ENCODE data around the gene C16orf95. TPM values are rescaled to one million over a fixed set of nuclear protein-coding genes. Genes with fewer than 3 reads are reported as not detected.
"Not testable (repeated sequence)": the region's sequence is repeated elsewhere in the genome, so short reads cannot be mapped to it uniquely, and the experiment has no call there.

The C16orf95 gene
- total RNA-seq, 1 donor from 2014 or later = 2.2 TPM

DNA sequence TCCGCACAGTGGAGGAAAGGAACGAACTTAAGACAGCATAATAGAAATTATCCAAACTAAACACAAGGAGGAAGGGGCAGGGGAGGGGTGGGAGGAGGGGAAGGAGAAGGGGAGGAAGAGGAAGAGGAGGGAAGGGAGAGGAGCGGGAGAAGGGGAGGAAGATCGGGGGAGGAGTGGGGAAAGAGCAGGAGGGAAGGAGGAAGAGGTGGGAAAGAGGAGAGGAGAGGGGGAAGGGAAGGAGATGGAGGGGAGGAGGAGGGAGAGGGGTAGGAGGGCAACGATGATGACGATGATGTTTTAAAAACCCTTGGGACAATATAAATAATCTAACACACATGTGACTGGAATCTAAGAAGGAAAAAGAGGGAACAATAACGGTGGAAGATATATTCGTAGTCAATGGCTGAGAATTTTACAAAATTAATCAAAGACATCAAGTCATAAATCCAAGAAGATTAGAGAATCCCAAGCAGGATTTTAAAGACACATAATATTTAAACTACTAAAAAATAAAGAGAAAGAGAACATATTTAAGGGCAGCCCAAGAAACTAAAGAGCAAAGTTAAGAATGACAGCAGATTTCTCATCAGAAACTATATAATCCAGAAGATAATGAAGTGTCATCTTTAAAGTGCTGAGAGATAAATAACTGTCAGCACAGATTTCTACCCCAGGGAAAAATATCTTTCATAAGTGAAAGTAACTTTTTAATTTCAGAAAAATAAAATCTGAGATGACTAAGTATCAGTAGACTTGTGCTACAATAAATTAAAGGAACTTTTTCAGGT lies 30.2 kb downstream of the C16orf95 start:
- no peak for DNase-seq (ENCODE audit: low spot score)

DNA sequence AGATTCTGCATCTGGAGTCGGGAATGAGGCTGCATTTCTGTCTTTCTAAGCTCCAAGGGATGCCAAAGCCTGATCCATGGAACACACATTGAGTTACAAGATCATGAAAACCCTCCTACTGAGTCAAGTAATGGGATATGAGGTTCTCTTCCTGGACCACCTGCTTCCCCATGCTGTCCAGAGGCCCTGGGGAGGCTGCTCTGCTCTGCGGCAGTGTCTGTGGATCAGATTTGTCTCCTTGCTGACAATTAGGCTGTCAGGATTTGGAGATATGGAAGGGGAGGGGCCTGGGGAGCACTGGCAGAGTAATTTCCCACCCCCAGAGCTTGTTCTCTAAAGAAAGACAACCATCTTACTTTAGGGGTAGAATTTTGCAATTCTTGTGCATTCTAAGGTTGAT lies 33.0 kb downstream of the C16orf95 start:
- no peak for DNase-seq (ENCODE audit: low spot score)

DNA sequence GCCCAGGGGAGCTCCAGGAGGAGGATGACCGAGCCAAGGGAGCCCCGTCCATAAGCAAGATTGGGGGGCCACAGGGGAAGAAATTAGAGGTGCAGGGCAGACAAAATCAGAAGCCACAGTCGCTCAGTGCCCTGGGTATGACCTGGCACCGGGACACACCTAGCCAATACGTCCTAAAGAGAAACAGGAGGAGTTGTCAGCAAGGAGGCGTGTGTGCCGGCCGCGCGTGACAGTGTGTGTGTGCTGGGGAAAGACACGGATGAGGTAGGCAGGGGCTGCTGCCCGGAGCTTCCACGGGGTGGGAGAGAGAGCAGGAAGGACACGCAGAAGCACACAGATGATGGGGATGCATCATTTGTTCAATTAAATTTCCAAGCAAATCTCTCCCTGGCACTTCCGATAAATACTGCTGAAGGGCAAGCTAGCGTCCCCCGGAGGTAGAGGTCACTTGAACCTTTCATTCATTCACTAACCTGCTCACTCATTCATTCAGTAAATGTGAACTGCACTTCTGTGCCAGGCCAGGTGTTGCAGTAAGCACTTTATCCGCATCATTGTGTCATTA lies 38.0 kb downstream of the C16orf95 start:
- no peak for DNase-seq (ENCODE audit: low spot score)

DNA sequence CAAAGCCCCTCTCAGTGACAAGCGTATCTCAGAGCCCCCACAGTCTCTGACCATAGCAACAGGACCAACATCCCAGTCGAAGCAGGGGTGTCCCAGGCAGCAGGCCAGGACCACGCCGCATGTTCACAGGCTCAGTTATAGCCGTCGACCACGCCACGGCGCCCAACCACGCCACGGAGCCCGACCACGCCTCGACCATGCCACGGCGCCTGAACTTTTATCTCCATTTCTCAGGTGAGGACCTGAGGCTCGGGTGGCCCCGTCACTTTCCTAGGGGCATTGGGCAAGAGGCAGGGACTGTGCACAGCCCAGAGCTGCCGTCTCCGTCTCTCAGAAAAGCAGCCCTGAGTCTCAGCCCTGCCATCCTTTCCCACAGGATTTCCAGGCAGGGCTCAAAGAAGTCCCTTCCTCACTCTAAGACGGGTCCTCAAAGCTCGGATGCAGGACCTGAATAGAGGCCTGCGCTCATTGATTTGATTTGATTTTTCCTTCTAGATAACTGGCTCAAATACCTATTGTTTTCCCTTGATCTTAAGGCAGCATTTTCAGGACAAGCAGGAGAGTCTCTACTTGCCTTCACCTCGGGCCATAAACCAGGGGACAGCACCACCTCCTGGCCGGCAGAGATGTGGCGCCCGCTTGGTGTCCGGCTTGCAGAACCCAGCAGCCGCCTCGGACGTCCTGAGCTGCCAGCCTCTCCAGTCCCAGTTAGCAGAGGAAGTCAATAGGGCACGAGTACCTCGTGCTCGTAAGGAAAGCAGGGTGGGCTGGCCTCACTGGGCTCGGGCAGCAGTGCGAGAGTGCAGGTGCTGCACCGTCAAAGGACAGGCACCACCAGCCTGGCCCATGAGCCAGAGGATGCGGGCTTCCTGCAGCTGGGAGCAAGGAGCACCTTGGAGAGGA lies 38.8 kb downstream of the C16orf95 start:
- peak; percentile 73 for DNase-seq (ENCODE audit: low spot score)

DNA sequence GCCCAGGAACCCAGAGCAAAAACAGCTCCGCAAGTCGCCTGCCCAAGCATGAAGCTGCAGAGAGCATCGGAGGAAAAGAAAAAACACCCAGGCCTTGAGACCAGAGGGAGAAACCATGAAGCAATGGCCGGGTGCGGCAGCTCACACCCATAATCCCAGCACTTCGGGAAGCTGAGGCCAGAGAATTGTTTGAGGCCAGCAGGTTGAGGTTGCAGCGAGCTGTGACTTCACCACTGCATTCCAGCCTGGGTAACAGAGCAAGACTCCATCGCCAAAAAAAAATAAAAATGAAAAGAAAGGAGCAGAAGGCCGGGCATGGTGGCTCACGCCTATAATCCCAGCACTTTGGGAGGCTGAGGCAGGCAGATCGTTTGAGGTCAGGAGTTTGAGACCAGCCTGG lies 40.3 kb downstream of the C16orf95 start:
- DNase-seq (ENCODE audit: low spot score) = no peak

DNA sequence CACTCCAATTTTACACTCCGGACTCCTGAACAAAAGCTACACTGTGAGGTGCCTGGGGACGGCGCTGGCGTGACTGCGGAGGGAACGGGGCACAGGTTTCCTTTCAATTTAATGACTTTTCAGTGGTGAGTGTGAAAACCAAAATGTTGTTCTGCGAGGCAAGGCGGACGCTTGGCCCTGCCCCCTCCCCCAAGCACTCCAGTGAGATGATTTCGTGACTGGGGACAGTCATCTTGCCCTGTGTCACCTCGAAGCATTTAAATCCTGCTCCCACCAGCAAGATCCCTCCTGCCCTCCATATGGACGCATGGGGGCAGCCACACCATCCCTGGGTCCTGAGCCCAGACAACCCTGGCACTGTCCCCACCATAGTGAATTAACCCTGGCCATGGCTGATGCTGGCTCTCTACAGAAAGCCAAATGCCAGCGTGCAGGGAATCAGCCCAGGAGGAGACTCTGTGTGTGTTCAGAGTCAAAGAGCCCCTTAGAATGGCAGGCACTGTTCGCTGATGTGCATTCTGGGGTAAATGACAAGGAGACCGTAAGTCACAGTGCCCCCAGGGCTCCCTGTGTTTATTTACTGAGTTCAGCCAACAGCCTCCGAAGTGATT lies 41.0 kb downstream of the C16orf95 start:
- DNase-seq (ENCODE audit: low spot score) = no peak

DNA sequence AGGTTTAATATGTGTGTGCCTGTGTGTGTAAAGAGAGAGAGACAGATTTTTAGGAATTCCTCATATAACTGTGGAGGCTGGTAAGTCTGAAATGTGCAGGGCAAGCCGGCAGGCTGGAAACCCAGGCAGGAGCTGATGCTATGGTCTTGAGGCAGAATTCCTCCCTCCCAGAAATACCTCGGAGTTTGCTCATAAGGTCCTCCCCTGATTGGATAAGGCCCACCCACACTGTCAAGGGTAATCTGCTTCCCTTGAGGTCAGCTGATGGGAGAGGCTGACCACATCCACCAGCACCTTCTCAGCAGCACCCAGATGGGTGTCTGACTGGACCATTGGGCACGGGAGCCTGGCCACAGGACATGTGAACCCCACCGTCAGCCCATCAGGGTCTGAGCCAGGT lies 42.4 kb downstream of the C16orf95 start:
- DNase-seq (ENCODE audit: low spot score) = no peak

DNA sequence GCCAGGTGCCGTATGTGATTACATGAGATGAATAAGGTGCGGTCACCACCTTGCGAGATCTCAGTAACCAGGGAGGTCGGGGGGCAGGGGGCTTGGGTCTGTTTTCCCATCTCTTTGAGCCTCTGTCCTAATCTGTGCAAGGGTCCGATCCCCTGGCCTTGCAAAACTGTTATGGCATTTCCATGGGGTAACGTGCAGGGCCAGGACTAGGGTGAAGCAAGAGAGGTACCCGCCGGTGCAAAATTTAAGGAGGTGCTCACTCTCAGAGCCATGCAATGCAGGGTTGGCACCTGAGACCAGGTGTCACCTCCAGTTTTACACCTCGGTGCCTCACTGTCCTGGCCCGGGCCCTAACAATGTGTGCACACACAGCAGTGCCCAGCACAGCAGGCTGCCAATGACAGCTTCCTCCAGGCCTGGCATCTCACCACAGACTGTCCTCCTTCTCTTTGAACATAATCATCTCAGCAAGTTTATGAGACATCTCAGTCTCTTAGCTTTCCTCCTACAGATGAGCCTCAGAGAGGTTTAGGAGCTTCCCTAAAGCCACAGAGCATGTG lies 43.6 kb downstream of the C16orf95 start:
- DNase-seq (ENCODE audit: low spot score) = no peak

DNA sequence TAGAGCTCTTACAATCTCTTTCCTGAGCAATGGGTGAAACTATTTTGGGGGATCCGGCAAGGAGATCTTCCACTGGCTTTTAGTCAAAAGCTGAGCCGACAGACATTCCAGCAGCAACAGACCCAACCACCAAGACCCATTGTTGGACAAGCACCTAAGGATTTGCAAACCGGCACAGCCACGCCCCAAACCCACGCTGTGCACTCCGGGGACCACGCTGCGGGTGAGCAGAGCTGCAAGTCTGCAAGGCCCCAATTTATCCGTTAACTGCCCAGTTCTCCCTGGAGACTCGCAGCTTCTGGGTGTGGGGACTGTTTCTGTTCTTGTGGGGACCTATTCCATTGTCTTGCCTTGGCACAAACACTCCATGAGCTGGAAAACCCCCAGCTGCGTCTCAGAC lies 45.9 kb downstream of the C16orf95 start:
- no peak for DNase-seq (ENCODE audit: low spot score)

DNA sequence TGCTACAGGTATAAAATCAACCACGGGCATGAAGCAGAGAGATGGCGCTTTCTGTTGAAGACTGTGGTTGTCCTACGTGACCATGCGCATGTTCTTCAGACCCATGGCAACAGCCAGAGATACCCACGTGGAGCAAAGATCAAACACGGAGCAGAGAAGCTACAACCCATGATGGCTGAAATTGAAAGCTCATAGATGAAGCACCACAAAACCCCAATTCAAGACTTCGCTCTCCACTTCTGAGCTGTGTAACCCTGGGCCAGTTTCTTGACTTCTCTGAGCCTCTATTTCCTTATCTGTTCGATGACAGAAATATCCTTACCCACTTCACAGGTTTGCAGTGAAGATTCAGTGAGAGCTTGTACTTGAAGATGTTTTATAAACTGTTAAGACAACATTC lies 49.6 kb downstream of the C16orf95 start:
- no peak for DNase-seq (ENCODE audit: low spot score)

DNA sequence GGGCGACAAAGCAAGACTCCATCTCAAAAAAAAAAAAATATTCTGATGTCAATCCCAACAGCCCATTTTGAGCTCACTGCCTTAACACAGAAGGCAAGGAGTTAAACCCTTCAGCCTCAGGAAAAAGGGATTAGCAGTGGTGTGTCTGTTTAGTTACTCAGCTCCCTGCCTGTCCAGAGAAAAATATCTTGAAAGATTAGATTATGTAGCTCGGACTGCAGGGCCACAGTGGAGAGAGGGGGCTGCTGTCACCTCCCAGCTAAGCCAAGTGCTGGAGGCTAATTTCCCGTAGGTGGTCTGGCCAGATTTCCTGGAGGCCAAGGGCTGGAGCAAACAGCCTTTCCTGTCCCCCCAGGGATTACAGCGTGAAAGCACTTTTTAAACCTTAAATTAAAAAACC lies 50.3 kb downstream of the C16orf95 start:
- DNase-seq (ENCODE audit: low spot score) = no peak

DNA sequence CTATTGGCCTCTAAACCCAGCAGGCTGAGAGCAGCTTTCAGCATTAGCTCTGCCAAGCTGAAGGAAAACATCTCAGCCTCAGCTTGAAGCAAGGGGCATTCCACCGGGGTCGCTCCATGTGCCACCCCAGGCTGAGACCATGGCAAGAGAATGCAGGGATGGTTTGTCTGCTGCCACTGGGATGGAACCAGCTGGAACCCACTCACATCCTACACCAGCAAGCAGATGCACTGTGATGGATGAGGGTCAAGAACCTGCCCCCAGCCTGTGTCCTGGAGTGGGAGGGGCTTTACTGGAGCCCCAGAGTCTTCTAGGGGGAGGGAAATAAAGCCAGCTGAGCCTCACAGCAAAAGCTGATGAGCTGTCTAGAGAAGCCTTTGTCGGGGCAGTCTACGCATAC lies 51.9 kb downstream of the C16orf95 start:
- DNase-seq (ENCODE audit: low spot score) = no peak

DNA sequence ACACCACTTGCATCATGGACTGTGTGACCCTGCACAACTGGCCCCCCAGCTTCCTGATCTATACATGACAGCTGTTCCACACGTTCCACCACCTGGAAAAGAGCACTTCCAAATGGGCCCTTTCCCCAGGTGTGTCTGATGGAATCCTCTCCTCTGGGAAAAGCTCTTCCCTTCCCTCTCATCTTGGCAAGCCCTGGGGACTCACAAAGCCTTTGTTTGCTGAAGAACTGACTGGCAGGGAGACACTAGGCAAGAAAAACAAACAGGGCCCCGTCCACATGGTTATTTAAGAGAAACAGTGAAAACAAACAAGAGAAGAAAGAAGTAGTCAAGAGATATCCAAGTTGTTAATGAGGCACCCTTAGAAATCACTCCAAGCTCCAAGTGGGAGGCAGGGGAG lies 52.6 kb downstream of the C16orf95 start:
- DNase-seq (ENCODE audit: low spot score) = no peak

DNA sequence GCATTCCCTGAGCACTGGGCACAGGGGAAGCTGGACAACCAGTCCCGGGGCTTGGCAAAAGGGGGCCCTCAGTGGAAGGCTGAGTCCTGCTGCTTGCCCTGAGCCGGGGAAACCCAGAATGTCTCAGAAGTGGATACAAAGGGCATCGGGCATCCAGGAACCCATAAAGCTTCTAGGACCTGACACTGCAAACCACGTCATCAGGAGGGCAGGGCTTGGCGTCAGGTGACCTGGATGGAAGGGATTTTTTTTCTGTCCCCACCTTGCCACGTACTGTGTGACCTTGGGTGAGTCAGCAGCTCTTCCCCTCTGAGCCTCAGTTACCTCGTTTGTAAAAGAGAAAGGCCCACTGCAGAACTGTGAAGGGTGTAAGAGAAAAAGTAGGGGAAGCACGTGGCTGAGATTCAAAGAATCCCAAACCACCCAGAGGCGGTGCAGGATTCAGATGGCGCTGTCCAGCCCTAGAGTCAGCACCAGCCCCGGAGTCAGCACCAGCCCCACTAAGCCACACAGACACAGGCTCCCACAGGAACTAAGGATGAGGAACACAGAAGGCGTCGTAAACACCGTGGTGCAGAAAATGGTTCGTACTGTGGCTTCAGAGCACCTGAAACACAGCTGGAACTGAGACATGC lies 53.7 kb downstream of the C16orf95 start:
- no peak for DNase-seq (ENCODE audit: low spot score)

DNA sequence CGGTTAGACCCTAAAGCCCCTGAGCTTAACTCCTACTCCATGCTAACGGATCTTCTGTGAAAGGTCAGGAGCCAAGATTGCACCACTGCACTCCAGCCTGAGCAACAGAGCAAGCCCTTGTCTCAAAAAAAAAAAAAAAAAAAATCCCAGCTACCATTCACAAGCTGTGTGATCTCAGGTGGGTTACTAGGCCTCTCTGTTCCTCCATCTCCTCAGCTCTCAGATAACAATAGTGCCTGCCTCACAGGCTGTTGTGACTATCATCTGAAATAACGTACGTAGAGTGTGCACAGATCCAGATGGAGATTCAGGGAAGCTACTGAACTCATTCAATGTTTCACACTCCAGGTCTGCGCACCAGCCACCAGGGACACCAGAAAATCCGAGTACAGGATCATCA lies 57.8 kb downstream of the C16orf95 start:
- no peak for DNase-seq (ENCODE audit: low spot score)

DNA sequence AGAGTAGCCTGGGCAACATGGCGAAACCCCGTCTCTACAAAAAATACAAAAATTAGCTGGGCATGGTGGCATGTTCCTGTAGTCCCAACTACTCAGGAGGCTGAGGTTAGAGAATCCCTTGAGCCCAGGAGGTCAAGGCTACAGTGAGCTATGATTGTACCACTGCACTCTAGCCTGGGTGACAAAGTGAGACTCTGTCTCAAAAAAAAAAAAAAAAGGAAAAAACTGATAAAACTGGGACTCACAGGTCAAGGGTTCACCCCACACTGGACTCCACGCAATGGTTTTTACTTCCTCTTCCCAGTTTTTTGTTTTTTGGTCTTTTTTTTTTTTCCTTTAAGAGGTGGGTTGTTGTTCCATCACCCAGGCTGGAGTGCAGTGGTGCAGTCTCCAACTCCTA lies 58.5 kb downstream of the C16orf95 start:
- not testable (repeated sequence) for DNase-seq (ENCODE audit: low spot score)

DNA sequence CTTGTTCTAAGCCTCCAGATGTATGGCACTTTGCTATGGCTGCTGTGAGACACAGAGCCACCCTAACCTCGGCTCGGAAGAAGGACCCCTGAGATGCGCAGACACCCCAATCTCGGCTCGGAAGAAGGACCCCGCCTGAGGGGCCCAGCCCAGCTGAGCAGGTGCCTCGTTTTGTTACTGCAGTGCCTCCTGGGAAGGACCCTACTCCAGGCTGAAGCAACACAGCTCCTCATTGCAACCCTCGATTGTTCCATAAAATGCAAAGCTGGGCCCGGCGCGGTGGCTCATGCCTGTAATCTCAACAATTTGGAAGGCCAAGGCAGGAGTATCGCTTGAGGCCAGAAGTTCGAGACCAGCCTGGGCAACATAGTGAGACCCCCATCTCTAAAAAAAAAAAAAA lies 61.3 kb downstream of the C16orf95 start:
- no peak for DNase-seq (ENCODE audit: low spot score)

DNA sequence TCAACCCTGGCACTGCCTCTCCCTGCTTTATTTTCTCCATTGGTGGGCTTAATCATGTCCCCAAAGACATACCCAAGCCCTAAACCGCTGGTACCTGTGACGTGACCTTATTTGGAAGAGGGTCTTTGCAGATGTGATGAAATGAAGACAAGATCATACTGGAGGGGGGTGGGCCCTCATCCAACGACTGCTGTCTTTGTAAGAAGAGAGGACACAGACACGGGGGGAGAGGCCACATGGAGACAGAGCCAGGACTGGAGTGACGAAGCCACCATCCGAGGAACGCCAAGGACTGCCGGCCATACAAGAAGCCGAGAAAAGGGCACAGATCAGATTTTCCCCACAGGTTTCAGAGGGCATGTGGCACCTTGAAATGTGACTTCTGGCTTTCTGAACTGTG lies 62.5 kb downstream of the C16orf95 start:
- DNase-seq (ENCODE audit: low spot score) = no peak

DNA sequence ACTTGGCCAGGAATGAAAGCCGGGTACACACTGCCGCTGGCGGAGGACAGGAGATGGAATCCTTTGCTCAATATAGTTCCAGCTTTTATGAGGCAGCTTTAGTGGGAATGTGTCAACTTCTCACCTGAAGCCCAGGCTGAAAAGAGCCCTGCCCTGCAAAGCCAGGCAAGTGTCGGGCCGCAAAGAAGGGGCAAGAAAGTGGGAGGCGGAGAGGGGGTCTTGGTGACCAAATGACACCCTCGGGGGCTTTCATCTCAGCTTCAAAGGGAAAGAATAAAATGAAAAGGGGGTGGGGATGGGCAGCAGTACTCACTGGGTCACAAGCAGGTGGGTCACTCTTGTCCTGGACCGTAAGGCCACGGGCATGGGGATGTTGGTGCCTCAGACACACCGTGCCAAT lies 62.9 kb downstream of the C16orf95 start:
- DNase-seq (ENCODE audit: low spot score) = no peak

DNA sequence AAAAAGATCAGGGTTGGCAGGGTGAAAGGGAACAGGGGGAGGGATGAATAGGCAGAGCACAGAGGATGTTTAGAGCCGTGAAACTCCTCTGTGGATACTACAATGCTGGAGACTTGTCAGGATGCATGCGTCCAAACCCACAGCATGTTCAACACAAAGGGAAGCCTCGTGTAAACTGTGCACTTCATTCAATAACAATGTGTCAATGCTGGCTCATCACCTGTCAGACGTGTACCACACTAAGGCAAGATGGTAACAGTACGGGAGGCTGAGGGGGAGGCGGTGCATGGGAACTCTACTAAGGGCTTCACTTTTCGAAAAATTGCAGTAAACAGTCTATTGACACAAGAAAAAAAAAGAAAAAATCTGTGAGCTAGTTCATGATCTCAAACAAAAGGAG lies 63.7 kb downstream of the C16orf95 start:
- DNase-seq (ENCODE audit: low spot score) = no peak
